ENCODE measurements around the gene IGF2R. TPM values are rescaled to one million over a fixed set of nuclear protein-coding genes. Genes with fewer than 3 reads are reported as not detected.
"Not testable (repeated sequence)": the region's sequence is repeated elsewhere in the genome, so short reads cannot be mapped to it uniquely, and the experiment has no call there.

The IGF2R gene
- total RNA-seq, 1 experiment from 2014 or later = 92.2 TPM

GRCh38 chr6:159999240-159999671 lies 30.4 kb downstream of the IGF2R start:
- POLR2A ChIA-PET = no interaction called here
- intact Hi-C loops (cut with micrococcal nuclease; ENCODE audit: unreplicated experiment) = no loop called here
- H3K36me3 Mint-ChIP-seq (ENCODE audit: insufficient read depth, unreplicated experiment) = peaks cover 25% of the 10 kb centered on the region
- CTCF ChIA-PET = no interaction called here
- no peak for TF ChIP-seq CTCF (IDR thresholded peaks at IDR 0.05; ENCODE audit: insufficient read depth in 1 of 2, low read depth in 1 of 2, low read length in 1 of 2, severe bottlenecking in 1 of 2, unreplicated experiment in 1 of 2)
- BruUV-seq (replicated peaks) = no TSS peak
- Histone ChIP-seq H3K27me3 (replicated peaks; ENCODE audit: control insufficient read depth, insufficient read depth, low read length) (no peaks in the 10 kb centered on the region), H3K9me3 (no peaks in the 10 kb centered on the region), H3K4me3 (ENCODE audit: low read depth, low read length) (no peak overlapping the region), H3K4me1 (no peaks in the 10 kb centered on the region), H3K36me3 (ENCODE audit: control insufficient read depth, insufficient read depth, low read length) (no peaks in the 10 kb centered on the region; the same call in none of the 2 replicates)
- H3K9me3 Mint-ChIP-seq (ENCODE audit: unreplicated experiment) = peaks cover 14% of the 10 kb centered on the region
- H3K27ac Mint-ChIP-seq (ENCODE audit: unreplicated experiment) = no peak overlapping the region
- peaks cover 10% of the 10 kb centered on the region for H3K4me1 Mint-ChIP-seq (ENCODE audit: low read depth, unreplicated experiment)
- H3K4me3 Mint-ChIP-seq (ENCODE audit: unreplicated experiment) = no peak overlapping the region
- no peaks in the 10 kb centered on the region for H3K27me3 Mint-ChIP-seq (ENCODE audit: insufficient read depth, unreplicated experiment)
- no peak for DNase-seq

- intact Hi-C loops (cut with micrococcal nuclease; ENCODE audit: unreplicated experiment) = no loop called here
- no peaks in the 10 kb centered on the region for H3K9me3 ChIP-seq
- no peaks in the 10 kb centered on the region; the same call in none of the 2 replicates for H3K36me3 ChIP-seq (ENCODE audit: control insufficient read depth, insufficient read depth, low read length)
- H3K27me3 Mint-ChIP-seq (ENCODE audit: insufficient read depth, unreplicated experiment) = no peaks in the 10 kb centered on the region
- no peak overlapping the region for H3K27ac Mint-ChIP-seq (ENCODE audit: unreplicated experiment)
- TF ChIP-seq CTCF (IDR thresholded peaks at IDR 0.05; ENCODE audit: insufficient read depth in 1 of 2, low read depth in 1 of 2, low read length in 1 of 2, severe bottlenecking in 1 of 2, unreplicated experiment in 1 of 2) = no peak
- H3K36me3 Mint-ChIP-seq (ENCODE audit: insufficient read depth, unreplicated experiment) = peaks cover 27% of the 10 kb centered on the region
- H3K4me3 Mint-ChIP-seq (ENCODE audit: unreplicated experiment) = no peak overlapping the region
- H3K4me1 Mint-ChIP-seq (ENCODE audit: low read depth, unreplicated experiment) = peaks cover 6% of the 10 kb centered on the region
- H3K27me3 ChIP-seq (replicated peaks; ENCODE audit: control insufficient read depth, insufficient read depth, low read length) = no peaks in the 10 kb centered on the region
- no peak overlapping the region for H3K4me3 ChIP-seq (ENCODE audit: low read depth, low read length)
- H3K9me3 Mint-ChIP-seq (ENCODE audit: unreplicated experiment) = peaks cover 11% of the 10 kb centered on the region
- no peak for DNase-seq
- no peaks in the 10 kb centered on the region for H3K4me1 ChIP-seq
- no TSS peak for BruUV-seq (replicated peaks)
- POLR2A ChIA-PET = no interaction called here
- CTCF ChIA-PET = no interaction called here
These were observed 31.4 kb downstream of the IGF2R start for GRCh38 chr6:160000280-160000704.

- H3K9me3 ChIP-seq; intact Hi-C loops (cut with micrococcal nuclease; ENCODE audit: unreplicated experiment); H3K27me3 ChIP-seq (replicated peaks; ENCODE audit: control insufficient read depth, insufficient read depth, low read length); DNase-seq; H3K4me3 ChIP-seq (ENCODE audit: low read depth, low read length); H3K27me3 Mint-ChIP-seq (ENCODE audit: insufficient read depth, unreplicated experiment); POLR2A ChIA-PET; CTCF ChIA-PET; H3K4me1 Mint-ChIP-seq (ENCODE audit: low read depth, unreplicated experiment); BruUV-seq (replicated peaks); H3K4me1 ChIP-seq; H3K27ac Mint-ChIP-seq (ENCODE audit: unreplicated experiment); H3K4me3 Mint-ChIP-seq (ENCODE audit: unreplicated experiment); H3K36me3 ChIP-seq (ENCODE audit: control insufficient read depth, insufficient read depth, low read length): not testable (repeated sequence)
- Mint-ChIP-seq H3K36me3 (ENCODE audit: insufficient read depth, unreplicated experiment) (peaks cover 27% of the 10 kb centered on the region), H3K9me3 (ENCODE audit: unreplicated experiment) (peaks cover 11% of the 10 kb centered on the region)
These were observed 32.1 kb downstream of the IGF2R start for GRCh38 chr6:160000893-160001427.

GRCh38 chr6:160002882-160003281 lies 34.0 kb downstream of the IGF2R start:
- intact Hi-C loops (cut with micrococcal nuclease; ENCODE audit: unreplicated experiment) = no loop called here
- Mint-ChIP-seq H3K36me3 (ENCODE audit: insufficient read depth, unreplicated experiment) (peaks cover 27% of the 10 kb centered on the region), H3K27ac (ENCODE audit: unreplicated experiment) (no peak overlapping the region), H3K9me3 (ENCODE audit: unreplicated experiment) (peaks cover 11% of the 10 kb centered on the region), H3K4me1 (ENCODE audit: low read depth, unreplicated experiment) (no peaks in the 10 kb centered on the region), H3K27me3 (ENCODE audit: insufficient read depth, unreplicated experiment) (no peaks in the 10 kb centered on the region), H3K4me3 (ENCODE audit: unreplicated experiment) (no peak overlapping the region)
- ChIA-PET POLR2A (no interaction called here), CTCF (no interaction called here)
- Histone ChIP-seq H3K27me3 (replicated peaks; ENCODE audit: control insufficient read depth, insufficient read depth, low read length) (no peaks in the 10 kb centered on the region), H3K36me3 (ENCODE audit: control insufficient read depth, insufficient read depth, low read length) (no peaks in the 10 kb centered on the region; the same call in 1 of the 2 replicates), H3K9me3 (no peaks in the 10 kb centered on the region), H3K4me1 (0 out of 2 replicates have a peak, but pooled peaks cover 4% of the 10 kb centered on the region), H3K4me3 (ENCODE audit: low read depth, low read length) (no peak overlapping the region)
- BruUV-seq (replicated peaks) = no TSS peak
- no peak for TF ChIP-seq CTCF (IDR thresholded peaks at IDR 0.05; ENCODE audit: insufficient read depth in 1 of 2, low read depth in 1 of 2, low read length in 1 of 2, severe bottlenecking in 1 of 2, unreplicated experiment in 1 of 2)
- no peak for DNase-seq
